Keratinocyte (primary cell): ENCODE measurements around the gene HEBP2. TPM values are rescaled to one million over a fixed set of nuclear protein-coding genes. Genes with fewer than 3 reads are reported as not detected.

ENCODE experiments used
- DNase-seq: peaks from one replicate; pipeline ENCODE4 v3.0.0-alpha.2; 2011; ENCODE audit warnings: low read depth, missing footprints, low spot score
- FAIRE-seq: peaks from 2 replicates; lab custom pipeline; 2011; peaks lifted over from hg19 to GRCh38; lab: Jason Lieb, UNC
- H2AFZ ChIP-seq: 2 replicates; pipeline ENCODE4 v1.6.0; 2012; ENCODE audit warnings: low read length, control low read depth, inconsistent platforms; ENCODE audit not compliant: control insufficient read depth
- H3K27ac ChIP-seq: 2 replicates; pipeline ENCODE4 v1.5.1; 2011; ENCODE audit warnings: low read length; ENCODE audit not compliant: control insufficient read depth, insufficient read depth
- H3K27me3 ChIP-seq: 3 replicates; pipeline ENCODE4 v1.6.0; 2011; ENCODE audit warnings: low read length; ENCODE audit not compliant: control insufficient read depth, insufficient read depth; ENCODE audit errors: extremely low read depth
- H3K36me3 ChIP-seq, 2 experiments: 2 replicates in 1 of 2; 3 replicates in 1 of 2; pipeline ENCODE4 v1.5.1; 2011; ENCODE audit warnings: low read length in 2 of 2, mild to moderate bottlenecking in 1 of 2; ENCODE audit not compliant: control insufficient read depth in 2 of 2, insufficient read depth in 2 of 2; ENCODE audit errors: extremely low read depth in 1 of 2
- H3K4me1 ChIP-seq: 3 replicates; pipeline ENCODE4 v1.5.1; 2011; ENCODE audit warnings: low read length; ENCODE audit not compliant: control insufficient read depth, insufficient read depth; ENCODE audit errors: extremely low read depth
- H3K4me2 ChIP-seq: 3 replicates; pipeline ENCODE4 v1.6.0; 2011; ENCODE audit warnings: low read depth, low read length; ENCODE audit not compliant: control insufficient read depth, insufficient read depth; ENCODE audit errors: extremely low read depth
- H3K4me3 ChIP-seq, 3 experiments: fragments of 200-600 bp in 1 of 3; sonication (generic) in 1 of 3; 2 replicates in 2 of 3; 3 replicates in 1 of 3; pipeline ENCODE4 v1.5.1; 2011 to 2016; ENCODE audit warnings: low read length in 3 of 3, mild to moderate bottlenecking in 3 of 3, control low read depth in 2 of 3, inconsistent platforms in 1 of 3, low read depth in 1 of 3, mixed read lengths in 1 of 3, mixed run types in 1 of 3, moderate library complexity in 1 of 3; ENCODE audit not compliant: control insufficient read depth in 2 of 3, insufficient read depth in 2 of 3; ENCODE audit errors: extremely low read depth in 1 of 3
- H3K79me2 ChIP-seq: 2 replicates; pipeline ENCODE4 v1.6.0; 2012; ENCODE audit warnings: low read length; ENCODE audit not compliant: control insufficient read depth, insufficient read depth
- H3K9ac ChIP-seq: 3 replicates; pipeline ENCODE4 v1.6.0; 2011; ENCODE audit warnings: low read length; ENCODE audit not compliant: control insufficient read depth, insufficient read depth; ENCODE audit errors: extremely low read depth
- H3K9me1 ChIP-seq: 3 replicates; pipeline ENCODE4 v1.6.0; 2011; ENCODE audit warnings: low read length; ENCODE audit not compliant: control insufficient read depth, insufficient read depth; ENCODE audit errors: extremely low read depth
- H3K9me3 ChIP-seq: 2 replicates; pipeline ENCODE4 v1.5.1; 2012; ENCODE audit warnings: low read depth, low read length; ENCODE audit not compliant: control insufficient read depth
- H4K20me1 ChIP-seq: 3 replicates; pipeline ENCODE4 v1.6.0; 2011; ENCODE audit warnings: low read length; ENCODE audit not compliant: control insufficient read depth, insufficient read depth; ENCODE audit errors: extremely low read depth
- EZH2 ChIP-seq: IDR thresholded peaks from one replicate; pipeline ENCODE4 v1.6.1; 2012; ENCODE audit warnings: inconsistent platforms, mild to moderate bottlenecking, low read length, moderate library complexity
- dilution Hi-C: fragments of 300-500 bp; cut with MboI; formaldehyde crosslinking; loops from one replicate; pipeline ENCODE4 v1.7.0; 2020; ENCODE audit warnings: low sequenced_read_pairs; ENCODE audit not compliant: extremely low pct_ligation_motif_present
- polyA plus RNA-seq, 5 experiments: library from polyadenylated mRNA; depleted of rRNA in 3 of 5; stranded (reverse) in 3 of 5; stranded (forward) in 1 of 5; unstranded in 1 of 5; fragments of >200 nt; gene quantifications; 1 replicate in 1 of 5; 2 replicates in 3 of 5; 3 replicates in 1 of 5; pipeline versions ENCODE4 v1.2.1 to v1.2.3, GENCODE V29; 2011 to 2012; ENCODE audit warnings: missing spikeins in 2 of 5, low read depth in 1 of 5, low replicate concordance in 1 of 5
- TF ChIP-seq, protein P1 (sequence below), 3 experiments: IDR thresholded peaks in 1 of 3; conservative IDR thresholded peaks in 1 of 3; optimal IDR thresholded peaks in 1 of 3; 2 replicates in 2 of 3; 3 replicates in 1 of 3; pipeline versions ENCODE3 to v1.5.1; 2011; ENCODE audit warnings: low read length in 3 of 3, mild to moderate bottlenecking in 3 of 3, moderate library complexity in 2 of 3, control low read depth in 1 of 3, inconsistent platforms in 1 of 3; ENCODE audit not compliant: insufficient read depth in 2 of 3; ENCODE audit errors: extremely low read depth in 1 of 3

Gene HEBP2
- polyA plus RNA-seq, 1 donor (not counting 4 experiments of a cell fraction or from before 2014, with no cell fraction given): 41.9 TPM

DNA sequence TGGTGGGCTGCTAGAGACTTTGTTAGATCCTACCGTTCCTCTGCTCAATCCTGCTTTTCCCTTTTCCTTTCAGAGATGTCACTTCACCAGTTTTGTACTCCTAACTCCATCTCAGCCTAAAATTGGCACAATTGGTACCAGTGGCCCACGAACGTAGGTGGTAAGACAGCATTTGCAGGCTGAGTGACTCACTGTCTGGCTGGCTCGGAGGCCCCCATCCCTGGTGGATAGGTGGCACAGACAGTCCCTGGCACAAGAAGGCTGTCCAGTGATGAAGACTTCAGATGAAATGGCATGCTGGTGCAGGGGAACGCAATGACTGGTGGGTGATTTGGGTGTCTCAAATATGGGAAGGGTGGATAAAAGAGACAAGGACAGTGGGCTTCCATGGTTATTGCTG lies 11.1 kb downstream of the HEBP2 start:
- Histone ChIP-seq H4K20me1 (no peaks in the 10 kb centered on the region), H3K36me3 (peaks cover 14 to 15% of the 10 kb centered on the region in 2 experiments), H3K9me1 (no peaks in the 10 kb centered on the region), H3K4me1 (peaks cover 16% of the 10 kb centered on the region), H3K79me2 (no peaks in the 10 kb centered on the region), H2AFZ (no peak overlapping the region), H3K9me3 (no peaks in the 10 kb centered on the region), H3K4me2 (no peak overlapping the region), H3K4me3 (no peak overlapping the region), H3K27ac (no peak overlapping the region), H3K9ac (no peak overlapping the region), H3K27me3 (no peaks in the 10 kb centered on the region)
- TF ChIP-seq EZH2: no peak
- TF ChIP-seq, protein P1, sequence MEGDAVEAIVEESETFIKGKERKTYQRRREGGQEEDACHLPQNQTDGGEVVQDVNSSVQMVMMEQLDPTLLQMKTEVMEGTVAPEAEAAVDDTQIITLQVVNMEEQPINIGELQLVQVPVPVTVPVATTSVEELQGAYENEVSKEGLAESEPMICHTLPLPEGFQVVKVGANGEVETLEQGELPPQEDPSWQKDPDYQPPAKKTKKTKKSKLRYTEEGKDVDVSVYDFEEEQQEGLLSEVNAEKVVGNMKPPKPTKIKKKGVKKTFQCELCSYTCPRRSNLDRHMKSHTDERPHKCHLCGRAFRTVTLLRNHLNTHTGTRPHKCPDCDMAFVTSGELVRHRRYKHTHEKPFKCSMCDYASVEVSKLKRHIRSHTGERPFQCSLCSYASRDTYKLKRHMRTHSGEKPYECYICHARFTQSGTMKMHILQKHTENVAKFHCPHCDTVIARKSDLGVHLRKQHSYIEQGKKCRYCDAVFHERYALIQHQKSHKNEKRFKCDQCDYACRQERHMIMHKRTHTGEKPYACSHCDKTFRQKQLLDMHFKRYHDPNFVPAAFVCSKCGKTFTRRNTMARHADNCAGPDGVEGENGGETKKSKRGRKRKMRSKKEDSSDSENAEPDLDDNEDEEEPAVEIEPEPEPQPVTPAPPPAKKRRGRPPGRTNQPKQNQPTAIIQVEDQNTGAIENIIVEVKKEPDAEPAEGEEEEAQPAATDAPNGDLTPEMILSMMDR (optimal IDR thresholded peaks at IDR 0.05 in 1 of 3, IDR thresholded peaks at IDR 0.05 in 1 of 3, conservative IDR thresholded peaks at IDR 0.05 in 1 of 3; ENCODE audit: extremely low read depth in 1 of 3, insufficient read depth in 2 of 3, low read length in 3 of 3): no peak
- FAIRE-seq (no peak), DNase-seq (no peak)
- dilution Hi-C loops: no loop called here

DNA sequence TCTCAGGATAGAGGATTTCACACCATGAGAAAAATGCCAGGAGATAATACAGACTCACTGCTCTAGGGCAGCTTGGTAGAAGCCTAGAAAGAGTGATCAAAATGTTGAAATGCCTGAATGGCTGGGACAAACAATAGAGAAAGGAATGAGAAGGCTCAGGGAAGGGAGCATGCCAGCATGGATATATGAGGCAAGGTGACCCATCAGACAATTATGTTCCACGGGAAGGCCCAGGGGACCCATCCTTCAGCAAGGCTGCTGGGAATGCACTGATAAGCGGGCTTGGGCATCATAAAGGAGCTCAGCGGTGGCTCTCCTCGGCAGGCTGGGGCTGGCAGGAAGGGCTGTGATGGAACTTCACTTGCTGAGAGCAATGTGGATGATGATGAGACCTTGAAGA lies 12.2 kb downstream of the HEBP2 start:
- H3K36me3 ChIP-seq: peaks cover 14 to 15% of the 10 kb centered on the region in 2 experiments
- no peak overlapping the region for H3K9ac ChIP-seq
- H3K4me2 ChIP-seq: no peak overlapping the region
- no peak overlapping the region for H3K4me3 ChIP-seq
- H3K79me2 ChIP-seq: no peaks in the 10 kb centered on the region
- no peak overlapping the region for H3K27ac ChIP-seq
- no peak overlapping the region for H2AFZ ChIP-seq
- TF ChIP-seq, protein P1 (optimal IDR thresholded peaks at IDR 0.05 in 1 of 3, IDR thresholded peaks at IDR 0.05 in 1 of 3, conservative IDR thresholded peaks at IDR 0.05 in 1 of 3; ENCODE audit: extremely low read depth in 1 of 3, insufficient read depth in 2 of 3, low read length in 3 of 3): no peak
- TF ChIP-seq EZH2: no peak
- DNase-seq: no peak
- no peaks in the 10 kb centered on the region for H3K9me1 ChIP-seq
- no peaks in the 10 kb centered on the region for H3K27me3 ChIP-seq
- peaks cover 6% of the 10 kb centered on the region for H3K4me1 ChIP-seq
- dilution Hi-C loops: no loop called here
- no peaks in the 10 kb centered on the region for H4K20me1 ChIP-seq
- no peaks in the 10 kb centered on the region for H3K9me3 ChIP-seq
- no peak for FAIRE-seq
